ENCODE data around the gene VWDE. TPM values are rescaled to one million over a fixed set of nuclear protein-coding genes. Genes with fewer than 3 reads are reported as not detected.
"Not testable (repeated sequence)": the region's sequence is repeated elsewhere in the genome, so short reads cannot be mapped to it uniquely, and the experiment has no call there.

VWDE gene
- 1 to 10 TPM; 7.3 to 8.8 TPM for total RNA-seq
- long read RNA-seq, partial matches to known transcripts = 0 of 3 reads
- long read RNA-seq, other reads (novel, unspliced or antisense) = 3 of 3 reads

DNA sequence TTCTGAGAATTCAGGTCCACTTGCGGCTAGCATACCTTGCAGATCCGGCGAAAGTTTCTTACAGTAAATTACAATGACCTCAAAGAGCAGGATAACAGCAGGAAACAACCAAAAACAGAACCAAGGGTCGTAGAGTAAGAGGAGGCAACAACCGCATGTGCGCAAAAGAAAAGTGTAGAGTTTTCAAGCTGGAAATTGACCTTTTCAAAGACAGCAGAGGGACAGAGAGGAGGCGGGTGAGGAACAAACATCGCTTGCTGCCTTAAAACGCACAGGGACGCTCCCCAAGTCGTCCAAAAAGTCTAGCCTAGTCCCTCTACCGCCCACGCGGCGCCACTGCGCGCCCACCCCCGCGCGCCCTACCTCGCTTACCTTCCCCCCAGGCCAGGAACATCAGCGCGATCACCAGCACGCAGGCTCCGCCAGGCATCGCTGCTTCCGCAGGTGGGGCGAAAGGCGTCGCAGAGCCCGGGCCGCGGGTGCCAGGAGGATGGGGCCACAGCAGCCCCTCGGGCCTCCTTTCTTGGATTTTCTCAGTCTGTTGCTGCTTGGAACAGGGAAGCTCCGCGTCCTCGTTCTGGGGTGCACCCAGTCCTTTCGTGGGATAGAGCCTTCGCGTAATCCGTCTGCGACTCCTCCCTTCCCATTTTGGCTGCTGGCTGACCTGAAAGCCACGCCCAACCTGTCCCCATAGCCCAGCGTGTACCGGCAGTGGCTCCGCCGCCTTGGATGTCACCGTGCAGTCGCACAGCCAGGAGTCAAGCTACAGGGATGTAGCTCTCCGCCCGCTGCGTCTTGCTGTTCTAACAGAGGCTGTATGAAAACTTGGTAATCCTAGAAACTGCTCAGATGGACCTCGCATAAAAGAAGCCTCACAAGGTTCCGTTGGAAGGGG lies at the start of gene VWDE:
VWDE (minus strand) TSS at position 579 of the 895 bp plus-strand sequence; CDS start at position 430, 149 bp downstream.
- peak; percentile 54 for DNase-seq

DNA sequence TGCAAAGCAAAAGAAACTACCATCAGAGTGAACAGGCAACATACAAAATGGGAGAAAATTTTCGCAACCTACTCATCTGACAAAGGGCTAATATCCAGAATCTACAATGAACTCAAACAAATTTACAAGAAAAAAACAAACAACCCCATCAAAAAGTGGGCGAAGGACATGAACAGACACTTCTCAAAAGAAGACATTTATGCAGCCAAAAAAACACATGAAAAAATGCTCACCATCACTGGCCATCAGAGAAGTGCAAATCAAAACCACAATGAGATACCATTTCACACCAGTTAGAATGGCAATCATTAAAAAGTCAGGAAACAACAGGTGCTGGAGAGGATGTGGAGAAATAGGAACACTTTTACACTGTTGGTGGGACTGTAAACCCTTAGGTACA lies 49.5 kb upstream of the VWDE start:
- ATAC-seq; DNase-seq; intact Hi-C loops (cut with DNase I): not testable (repeated sequence)

More for the DNA sequence above, at the start of gene VWDE:
- ATAC-seq = peak; percentile 86 to 95
- intact Hi-C loops (cut with DNase I) = no loop called here

DNA sequence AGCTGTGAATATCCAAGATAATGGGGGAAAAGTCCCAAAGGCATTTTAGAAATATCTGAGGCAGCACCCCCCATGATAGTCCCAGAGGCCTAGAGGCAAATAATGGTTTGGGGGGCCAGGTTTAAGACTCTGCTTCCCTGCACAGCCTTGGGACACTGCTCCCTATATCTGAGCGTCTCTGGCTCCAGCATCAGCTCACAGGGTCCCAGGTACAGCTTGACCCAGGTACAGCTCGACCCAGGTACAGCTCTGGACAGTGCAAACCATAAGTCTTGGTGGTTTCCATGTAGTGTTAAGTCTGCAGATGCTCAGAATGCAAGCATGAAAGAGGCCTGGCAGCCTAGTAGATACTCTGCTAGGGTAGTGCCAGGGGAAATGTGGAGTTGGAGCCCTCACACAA lies 47.0 kb upstream of the VWDE start:
- no peak for ATAC-seq
- DNase-seq = no peak
- intact Hi-C loops (cut with DNase I) = no loop called here

DNA sequence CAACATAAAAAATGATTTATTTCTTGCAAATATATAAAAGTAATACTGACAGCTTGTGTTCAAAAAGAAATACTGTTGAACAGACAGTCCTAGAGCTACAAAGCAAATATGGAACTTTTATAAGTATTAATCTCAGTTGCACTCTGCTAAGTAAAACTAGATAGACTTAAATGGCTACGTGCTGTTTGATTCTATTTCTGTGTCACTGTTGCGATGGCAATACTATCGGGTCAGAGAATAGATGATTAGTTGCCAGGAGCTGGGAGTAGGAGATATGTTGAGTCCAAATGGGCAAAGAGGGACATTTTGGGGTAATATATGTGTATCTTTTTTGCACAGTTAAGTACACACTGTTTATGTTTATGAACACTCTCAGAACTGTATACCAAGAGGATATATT lies 41.1 kb upstream of the VWDE start:
- intact Hi-C loops (cut with DNase I) = no loop called here
- ATAC-seq (no peak), DNase-seq (no peak)

DNA sequence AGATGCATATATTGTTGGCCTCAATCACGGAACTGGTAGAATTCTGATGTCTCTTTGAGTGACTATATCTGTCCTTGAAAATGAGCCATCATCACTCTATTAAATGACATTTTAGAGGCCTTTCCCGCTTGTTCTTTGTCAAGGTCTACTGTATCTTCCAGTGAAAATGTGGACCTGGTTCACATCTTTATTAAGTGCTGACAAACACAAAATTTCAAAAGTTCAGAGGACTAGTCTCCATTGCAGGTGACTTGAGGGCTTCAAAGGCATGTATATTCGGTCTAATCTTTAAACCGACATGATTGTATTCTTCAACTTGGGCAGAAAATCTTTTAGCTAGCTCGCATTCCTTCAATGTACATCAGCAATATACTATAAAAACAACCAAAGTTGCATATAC lies 36.6 kb upstream of the VWDE start:
- intact Hi-C loops (cut with DNase I) = no loop called here
- DNase-seq (no peak), ATAC-seq (no peak)

DNA sequence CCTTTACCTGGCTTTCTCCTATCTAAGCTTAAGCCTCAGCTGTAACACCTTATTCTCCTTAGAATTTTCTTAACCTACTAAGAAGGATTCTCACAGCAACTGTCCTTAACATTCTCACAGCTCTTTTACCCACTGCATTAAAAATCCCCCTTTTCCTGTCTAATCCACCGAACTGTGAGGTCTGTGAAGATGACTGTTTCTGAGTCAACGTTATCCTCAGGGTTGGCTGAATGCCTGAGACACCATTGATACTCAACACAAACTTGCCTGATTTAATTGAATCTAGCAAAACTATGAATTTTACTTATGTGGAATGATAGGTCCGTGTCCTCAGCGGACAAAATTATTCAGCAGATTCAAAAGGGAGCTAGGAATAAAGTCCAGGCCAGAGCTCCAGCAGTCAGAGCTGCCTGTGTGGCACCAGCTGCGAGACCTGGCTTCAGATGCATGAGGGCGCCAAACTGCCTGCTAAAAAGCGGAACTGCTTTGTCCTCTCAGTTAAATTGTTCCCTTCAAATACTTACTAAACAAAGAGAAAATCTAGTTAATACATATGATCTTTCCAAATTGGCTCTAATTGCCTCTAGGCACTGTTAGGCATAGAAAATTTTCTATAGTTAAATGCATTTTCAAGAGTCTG lies 33.4 kb upstream of the VWDE start:
- intact Hi-C loops (cut with DNase I) = no loop called here
- no peak for DNase-seq

DNA sequence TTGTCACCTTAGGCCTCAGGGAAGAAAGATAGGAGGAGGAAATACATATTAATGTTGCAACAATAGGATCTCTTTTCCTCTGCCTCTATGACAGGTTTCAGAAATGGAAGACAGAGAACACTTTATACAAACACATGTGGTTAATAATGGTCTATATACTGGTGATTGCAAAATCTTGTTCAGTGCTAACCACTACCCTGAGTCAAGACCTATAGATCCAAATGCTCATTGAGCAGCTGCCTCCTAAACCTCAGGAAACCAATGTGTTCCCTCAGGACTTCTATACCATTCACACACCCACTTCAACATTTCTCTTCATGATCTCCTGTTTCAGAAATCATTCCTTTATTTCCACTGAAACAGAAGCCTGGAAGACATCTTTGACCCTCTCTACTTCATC lies 32.5 kb upstream of the VWDE start:
- intact Hi-C loops (cut with DNase I) = no loop called here
- DNase-seq = no peak
- no peak for ATAC-seq

More for the DNA sequence above, 33.4 kb upstream of the VWDE start:
- ATAC-seq = no peak

DNA sequence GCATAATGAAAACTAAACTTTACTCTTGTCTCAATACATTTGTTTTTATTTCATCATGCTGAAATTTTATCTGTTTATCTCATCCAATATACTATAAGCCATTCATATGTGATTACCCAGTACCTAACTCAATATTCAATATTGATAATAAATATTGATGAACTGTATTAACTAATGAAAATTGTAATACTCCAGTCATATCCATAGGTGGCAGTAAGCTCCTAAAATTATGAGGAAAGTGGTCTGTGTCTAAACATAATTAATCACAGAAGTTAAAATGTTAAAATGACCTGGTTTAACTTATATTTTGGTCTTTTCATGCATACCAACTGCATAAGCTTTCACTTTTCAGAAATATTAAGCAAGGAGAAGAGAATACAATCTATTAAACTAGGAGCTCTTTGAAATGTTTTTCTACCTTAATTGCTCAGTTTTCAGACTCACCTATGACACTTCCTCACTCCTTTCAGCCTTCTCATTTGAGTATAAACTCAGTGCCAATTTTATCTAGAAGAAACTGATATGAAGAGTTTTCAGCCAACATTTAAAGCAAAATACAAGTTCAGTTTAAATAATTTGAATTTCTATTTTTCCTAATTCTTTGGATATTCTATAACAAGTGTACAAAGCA lies 30.5 kb upstream of the VWDE start:
- ATAC-seq (no peak), DNase-seq (no peak)
- intact Hi-C loops (cut with DNase I) = loop anchor here in 1 of 2 donors (5.0 kb wide), 1 partner anchor 58 kb away; no protein-coding TSS in a partner anchor

DNA sequence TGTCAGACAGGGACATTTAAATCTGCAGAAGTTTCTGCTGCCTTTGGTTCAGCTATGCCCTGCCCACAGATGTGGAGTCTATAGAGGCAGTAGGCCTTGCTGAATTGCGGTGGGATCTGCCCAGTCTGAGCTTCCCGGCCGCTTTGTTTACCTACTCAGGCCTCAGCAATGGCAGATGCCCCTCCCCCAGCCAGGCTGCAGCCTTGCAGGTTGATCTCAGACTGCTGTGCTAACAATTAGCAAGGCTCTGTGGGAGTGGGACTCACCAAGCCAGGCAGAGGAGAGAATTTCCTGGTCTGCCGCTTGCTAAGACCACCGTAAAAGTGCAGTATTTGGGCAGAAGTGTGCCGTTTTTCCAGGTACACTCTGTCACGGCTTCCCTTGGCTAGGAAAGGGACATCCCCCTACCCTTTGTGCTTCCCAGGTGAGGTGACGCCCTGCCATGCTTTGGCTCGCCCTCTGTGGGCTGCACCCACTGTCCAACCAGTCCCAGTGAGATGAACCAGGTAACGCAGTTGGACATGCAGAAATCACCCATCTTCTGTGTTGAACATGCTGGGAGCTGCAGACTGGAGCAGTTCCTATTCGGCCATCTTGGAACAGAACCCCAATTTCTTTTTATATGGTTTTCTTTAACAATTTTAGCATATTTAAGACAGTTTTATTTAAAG lies 28.4 kb upstream of the VWDE start:
- intact Hi-C loops (cut with DNase I) = loop anchor here in 1 of 2 donors (5.0 kb wide), 1 partner anchor 60 kb away; no protein-coding TSS in a partner anchor
- no peak for ATAC-seq
- no peak for DNase-seq

DNA sequence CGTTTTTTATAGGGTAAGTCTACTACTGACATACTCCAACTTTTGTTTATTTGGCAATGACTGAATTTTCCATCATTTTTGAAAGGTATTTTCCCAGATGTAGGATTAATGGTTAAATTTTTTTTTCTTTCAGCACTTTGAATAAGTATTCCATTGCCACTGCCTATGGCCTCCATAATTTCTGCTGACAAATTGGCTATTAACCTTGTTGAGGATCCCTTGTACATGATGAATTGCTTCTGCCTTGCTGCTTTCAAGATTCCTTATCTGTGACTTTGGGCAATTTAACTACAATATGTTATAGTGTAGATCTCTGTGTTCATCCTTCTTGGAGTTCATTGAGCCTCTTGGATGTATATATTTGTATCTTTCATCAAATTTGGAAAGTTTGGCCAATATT lies 21.6 kb upstream of the VWDE start:
- intact Hi-C loops (cut with DNase I) = no loop called here
- ATAC-seq (no peak), DNase-seq (no peak)

DNA sequence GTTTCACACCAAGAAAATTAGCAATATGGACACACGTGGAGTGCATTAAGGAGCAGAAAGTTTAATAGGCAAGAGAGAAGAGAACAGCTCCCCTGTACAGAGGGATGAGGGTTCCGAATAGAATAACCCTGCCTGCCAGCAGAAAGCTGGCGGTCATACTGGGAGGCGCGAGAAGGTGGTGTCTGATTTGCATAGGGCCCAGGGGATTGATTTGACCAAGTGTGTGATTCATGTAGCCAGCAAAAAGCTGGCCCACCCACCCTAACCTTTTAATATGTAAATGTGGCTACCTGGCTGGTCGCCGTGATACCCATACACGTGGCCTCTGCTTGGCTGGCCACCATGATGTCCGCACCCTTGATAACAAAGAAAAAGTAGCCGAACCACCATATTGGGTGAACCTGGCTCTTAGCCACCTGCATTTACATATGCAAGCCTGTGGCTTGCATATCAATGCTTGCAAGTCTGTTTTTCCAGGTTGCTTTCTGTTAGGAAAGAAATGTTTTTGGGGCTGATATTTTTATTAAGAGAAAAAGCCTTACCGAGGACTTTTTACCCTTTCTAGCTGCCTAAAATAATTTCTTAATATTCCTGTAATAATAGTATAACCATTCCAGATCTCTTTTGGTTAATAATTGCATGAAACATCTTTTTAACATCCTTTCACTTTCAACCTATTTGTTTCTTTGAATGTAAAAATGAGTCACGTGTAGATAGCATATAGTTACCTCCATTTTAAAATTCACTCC lies 20.5 kb upstream of the VWDE start:
- intact Hi-C loops (cut with DNase I) = no loop called here
- no peak for DNase-seq
- no peak for ATAC-seq

DNA sequence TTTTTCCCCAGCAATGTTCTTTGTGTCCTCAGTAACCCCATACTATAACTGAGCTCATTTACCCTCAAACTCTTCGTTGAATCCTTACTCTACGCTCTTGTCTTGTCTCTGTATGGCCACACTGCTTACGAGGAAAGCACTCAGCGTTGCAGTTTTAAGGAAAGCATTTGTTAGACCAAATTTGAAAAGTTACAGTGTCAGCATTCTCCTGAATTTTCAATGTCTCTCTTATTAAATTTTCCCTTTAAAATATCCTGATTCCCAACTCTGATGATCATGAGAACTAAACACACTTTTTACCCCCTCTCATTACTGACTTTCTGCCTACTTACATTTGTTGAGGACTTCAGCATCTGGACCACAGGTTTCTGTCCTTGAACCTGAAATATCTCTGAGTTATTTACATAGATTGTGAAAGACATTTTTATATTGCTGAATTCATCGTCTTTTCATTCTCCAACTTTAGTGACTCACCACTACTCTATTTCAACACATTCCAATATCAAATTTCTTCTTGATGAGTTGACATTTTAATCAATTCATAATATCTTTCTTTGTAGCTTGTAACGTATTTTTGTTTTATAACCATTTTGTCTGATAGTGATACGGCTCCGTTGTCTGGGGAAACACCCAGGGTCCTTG lies 19.8 kb upstream of the VWDE start:
- ATAC-seq = no peak
- intact Hi-C loops (cut with DNase I) = no loop called here
- no peak for DNase-seq

DNA sequence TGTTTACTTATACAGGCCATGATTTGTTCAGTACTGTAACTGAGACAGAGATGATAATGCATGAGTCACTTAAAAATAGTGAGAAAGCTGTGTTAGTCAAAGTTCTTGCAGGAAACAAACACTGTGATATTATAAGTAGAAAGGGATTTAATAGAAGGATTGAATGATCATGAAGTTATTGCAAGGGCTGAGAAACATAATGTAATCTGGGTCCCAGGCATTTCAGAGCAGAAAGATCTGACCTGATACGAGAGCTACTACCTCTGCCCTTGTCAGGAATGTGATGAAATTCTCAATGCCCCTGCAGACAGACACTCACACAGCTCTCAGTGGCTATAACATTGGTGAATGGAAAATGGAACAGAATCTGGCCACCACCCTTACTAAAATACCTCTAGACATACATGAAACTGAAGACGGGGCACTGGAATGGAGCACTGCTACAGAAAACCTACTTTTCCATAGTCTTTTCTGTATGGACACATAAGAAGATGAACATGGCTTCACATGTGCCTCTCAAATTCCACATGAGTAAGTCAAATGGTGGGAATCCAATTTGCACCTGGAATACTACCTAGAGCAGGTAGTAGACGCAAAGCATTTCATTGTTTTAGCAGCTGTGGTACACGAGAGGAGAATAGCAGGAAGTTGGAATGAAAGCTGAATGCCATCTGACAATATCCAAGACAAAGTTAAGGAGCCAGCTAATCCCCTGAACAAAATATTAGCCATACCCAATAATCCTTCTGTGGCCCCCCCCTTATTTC lies 19.1 kb upstream of the VWDE start:
- no peak for ATAC-seq

DNA sequence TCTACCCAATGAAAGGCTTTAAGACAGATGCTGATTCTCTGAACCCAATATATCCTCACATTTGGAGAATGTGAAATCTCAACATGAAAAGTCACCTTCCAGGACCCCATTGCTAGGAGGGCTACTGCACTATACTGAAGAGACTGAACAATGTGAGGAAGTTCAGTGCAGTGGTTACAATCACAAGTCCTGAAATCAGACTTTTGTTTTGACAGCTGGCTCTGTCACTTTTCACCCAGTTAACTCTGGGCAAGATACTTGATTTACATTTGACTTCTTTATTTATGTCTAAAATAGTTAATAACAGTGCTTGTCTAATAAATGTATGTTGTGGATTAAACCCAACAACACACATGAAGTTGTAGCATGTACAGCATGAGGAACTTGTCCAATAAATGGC lies 14.8 kb upstream of the VWDE start:
- no peak for ATAC-seq
- no peak for DNase-seq
- intact Hi-C loops (cut with DNase I) = no loop called here

More for the DNA sequence above, 19.1 kb upstream of the VWDE start:
- intact Hi-C loops (cut with DNase I) = no loop called here
- no peak for DNase-seq

DNA sequence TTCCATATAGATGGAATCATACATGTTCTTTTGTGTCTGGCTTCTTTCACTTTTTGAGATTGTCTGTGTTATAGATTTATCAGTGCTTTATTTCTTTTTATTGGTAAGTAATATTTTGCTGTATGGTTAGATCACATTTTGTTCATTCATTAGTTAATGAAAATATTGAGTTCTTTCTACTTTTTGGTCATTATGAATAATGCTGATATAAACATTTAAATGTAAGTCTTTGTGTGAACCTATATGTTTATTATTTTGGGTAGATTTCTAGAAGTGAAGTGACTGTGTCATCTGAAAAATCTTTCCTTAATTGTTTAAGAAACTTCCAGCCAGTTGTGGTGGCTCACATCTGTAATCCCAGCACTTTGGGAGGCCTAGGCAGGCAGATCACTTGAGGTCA lies 11.4 kb upstream of the VWDE start:
- no peak for ATAC-seq
- DNase-seq = no peak

DNA sequence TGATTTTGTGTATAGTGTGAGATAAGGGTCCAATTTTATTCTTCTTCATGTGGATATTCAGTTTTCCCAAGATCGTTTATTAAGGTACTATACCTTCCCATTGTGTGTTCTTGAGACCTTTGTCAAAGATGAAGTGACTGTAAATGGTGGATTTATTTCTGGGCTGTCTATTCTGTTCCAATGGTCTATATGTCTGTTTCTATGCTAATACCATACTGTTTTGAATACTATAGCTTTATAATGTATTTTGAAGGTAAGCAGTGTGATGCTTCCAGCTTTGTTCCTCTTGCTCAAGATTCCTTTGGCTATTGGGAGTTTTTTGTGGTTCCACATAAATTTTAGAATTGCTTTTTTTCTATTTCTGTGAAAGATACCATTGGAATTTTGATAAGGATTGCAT lies 8.7 kb upstream of the VWDE start:
- intact Hi-C loops (cut with DNase I) = no loop called here
- ATAC-seq (no peak), DNase-seq (no peak)

More for the DNA sequence above, 11.4 kb upstream of the VWDE start:
- intact Hi-C loops (cut with DNase I) = no loop called here

DNA sequence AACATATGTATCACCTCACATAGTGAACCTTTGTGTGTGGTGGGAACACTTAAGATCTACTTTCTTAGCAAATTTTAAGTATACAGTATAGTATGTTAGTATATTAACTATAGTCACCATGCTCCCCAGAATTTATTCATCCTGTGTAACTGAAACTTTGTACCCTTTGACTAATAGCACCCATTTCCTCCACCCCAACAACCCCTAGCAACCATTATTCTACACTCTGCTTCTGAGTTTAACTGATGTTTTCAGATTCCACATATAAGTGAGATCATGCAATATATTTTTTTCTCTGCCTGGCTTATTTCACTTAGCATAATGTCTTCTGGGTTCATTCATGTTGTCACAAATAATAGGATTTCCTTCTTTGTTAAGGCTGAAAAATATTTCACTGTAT lies 6.9 kb upstream of the VWDE start:
- intact Hi-C loops (cut with DNase I) = no loop called here
- ATAC-seq = no peak
- DNase-seq = no peak

Data from left cardiac atrium (tissue), 4 donors.